Testis (tissue), 3 donors: Measurements from ENCODE around the gene IFT27. TPM values are rescaled to one million over a fixed set of nuclear protein-coding genes. Genes with fewer than 3 reads are reported as not detected.
"Not testable (repeated sequence)": the region's sequence is repeated elsewhere in the genome, so short reads cannot be mapped to it uniquely, and the experiment has no call there.

ENCODE experiments used
- DNase-seq: peaks from one replicate; pipeline ENCODE4 v3.0.0-alpha.2; 2019
- H3K27ac ChIP-seq, 2 donors: fragments of 200-600 bp; sonication (generic); one replicate each; pipeline ENCODE4 v1.5.1; 2019
- H3K27me3 ChIP-seq: fragments of 200-600 bp; sonication (generic); one replicate; pipeline ENCODE4 v1.5.1; 2019
- H3K36me3 ChIP-seq: fragments of 200-600 bp; sonication (generic); one replicate; pipeline ENCODE4 v1.5.1; 2017; ENCODE audit warnings: low read depth; ENCODE audit errors: missing control alignments
- H3K4me1 ChIP-seq: fragments of 200-600 bp; sonication (generic); one replicate; pipeline ENCODE4 v1.5.1; 2019
- H3K4me3 ChIP-seq, 2 donors: fragments of 200-600 bp; sonication (generic); one replicate each; pipeline ENCODE4 v1.5.1; 2017 to 2019
- H3K9me3 ChIP-seq: fragments of 200-600 bp; sonication (generic); one replicate; pipeline ENCODE4 v1.5.1; 2017
- CTCF ChIP-seq, 3 experiments: fragments of 450-650 bp in 2 of 3; fragments of 200-600 bp in 1 of 3; sonication (generic) in 1 of 3; IDR thresholded peaks; one replicate each; pipeline ENCODE4 v1.5.1; 2016 to 2019; ENCODE audit warnings: antibody characterized with exemption in 3 of 3, mild to moderate bottlenecking in 2 of 3, moderate library complexity in 1 of 3
- POLR2A ChIP-seq: fragments of 450-650 bp; IDR thresholded peaks from one replicate; pipeline ENCODE4 v1.6.1; 2017; ENCODE audit warnings: antibody characterized with exemption, mild to moderate bottlenecking, moderate library complexity
- WGBS, 2 donors: methylation state at CpG; one replicate each; pipeline ENCODE4 v1.1.5; 2018; 5-methylcytosine and 5-hydroxymethylcytosine counted together
- intact Hi-C: fragments of 100-400 bp; cut with DNase I; formaldehyde crosslinking; loops from one replicate; pipeline ENCODE4 v1.15.1; 2023; ENCODE audit warnings: low total_unique reads
- polyA plus RNA-seq: library from polyadenylated mRNA; stranded (reverse); fragments of 350-450 nt; fragmentation: Illumina TruSeq; extraction: RNeasy Lipid Tissue Mini Kit (QIAGEN cat#74804); gene quantifications from one replicate; pipeline ENCODE4 v1.2.3, GENCODE V29; 2014; ENCODE audit warnings: low read depth, low replicate concordance; ENCODE audit not compliant: insufficient read depth
- total RNA-seq, 2 donors: library from RNA; depleted of rRNA; stranded (reverse); fragments of >200 nt; gene quantifications; one replicate each; pipeline ENCODE4 v1.2.3, GENCODE V29; 2016

The IFT27 gene
- total and polyA plus RNA-seq, 3 donors from 2014 or later = 28.2 to 56.3 (median 32.4) TPM

- H3K36me3 ChIP-seq = no peaks in the 10 kb centered on the region
- intact Hi-C loops = no loop called here
- TF ChIP-seq POLR2A (no peak), CTCF (IDR thresholded peaks at IDR 0.05) (no peak)
- no peaks in the 10 kb centered on the region for H3K27me3 ChIP-seq
- no peaks in the 10 kb centered on the region for H3K9me3 ChIP-seq
- 71 to 76% methylated on average over 5 of the region's 5 CpGs for WGBS, 2 donors
- no peaks in the 10 kb centered on the region for H3K4me1 ChIP-seq
- no peak for DNase-seq
- no peak overlapping the region for H3K4me3 ChIP-seq
- H3K27ac ChIP-seq = no peak overlapping the region
Measured at GRCh38 chr22:36731916-36732315, 44.0 kb downstream of the IFT27 start.

- H3K4me3 ChIP-seq, H3K27ac ChIP-seq, H3K36me3 ChIP-seq, H3K4me1 ChIP-seq, intact Hi-C loops, H3K27me3 ChIP-seq, H3K9me3 ChIP-seq: not testable (repeated sequence)
- WGBS, 2 donors = 89 to 93% methylated on average over 6 of the region's 6 CpGs
- peak; percentile 2 for DNase-seq
Measured at GRCh38 chr22:36731321-36731720, 44.6 kb downstream of the IFT27 start.

- Histone ChIP-seq H3K4me1 (no peaks in the 10 kb centered on the region), H3K9me3 (no peaks in the 10 kb centered on the region), H3K4me3 (no peak overlapping the region), H3K27ac (no peak overlapping the region), H3K36me3 (no peaks in the 10 kb centered on the region), H3K27me3 (no peaks in the 10 kb centered on the region)
- no peak for TF ChIP-seq POLR2A
- no peak for TF ChIP-seq CTCF (IDR thresholded peaks at IDR 0.05)
- 89 to 92% methylated on average over 14 to 19 of the region's 19 CpGs for WGBS, 2 donors
- peak; percentile 8 for DNase-seq
- intact Hi-C loops = no loop called here
Measured at GRCh38 chr22:36730176-36730858, 45.6 kb downstream of the IFT27 start.

GRCh38 chr22:36729321-36729720 is 46.6 kb downstream of the IFT27 start:
- Histone ChIP-seq H3K4me1 (no peaks in the 10 kb centered on the region), H3K27me3 (no peaks in the 10 kb centered on the region), H3K27ac (no peak overlapping the region), H3K9me3 (no peaks in the 10 kb centered on the region), H3K36me3 (no peaks in the 10 kb centered on the region), H3K4me3 (no peak overlapping the region)
- DNase-seq = peak; percentile 9
- intact Hi-C loops = no loop called here
- TF ChIP-seq POLR2A = no peak
- no peak for TF ChIP-seq CTCF (IDR thresholded peaks at IDR 0.05)
- 71 to 80% methylated on average over 7 of the region's 7 CpGs for WGBS, 2 donors

GRCh38 chr22:36728505-36728904 is 47.4 kb downstream of the IFT27 start:
- WGBS, 2 donors = 73 to 82% methylated on average over 5 of the region's 5 CpGs
- H3K27me3 ChIP-seq = no peaks in the 10 kb centered on the region
- TF ChIP-seq CTCF (IDR thresholded peaks at IDR 0.05) (no peak), POLR2A (no peak)

More at GRCh38 chr22:36728505-36728904, 47.4 kb downstream of the IFT27 start:
- H3K36me3 ChIP-seq = no peaks in the 10 kb centered on the region
- intact Hi-C loops = no loop called here
- peak; percentile 5 for DNase-seq
- H3K4me3 ChIP-seq = no peak overlapping the region
- H3K4me1 ChIP-seq = no peaks in the 10 kb centered on the region
- H3K9me3 ChIP-seq = no peaks in the 10 kb centered on the region
- no peak overlapping the region for H3K27ac ChIP-seq
